Muscle of arm (tissue), 12 donors: Measurements from ENCODE around the gene HK3. TPM values are rescaled to one million over a fixed set of nuclear protein-coding genes. Genes with fewer than 3 reads are reported as not detected.

Experiments
- DNase-seq: peaks from one replicate; pipeline ENCODE4 v3.0.0-alpha.2; 2013
- polyA plus RNA-seq, 12 donors: library from polyadenylated mRNA; unstranded; fragments of 120-200 nt; gene quantifications; one replicate each; pipeline ENCODE4 v1.2.1, GENCODE V29; 2013; ENCODE audit not compliant: insufficient read length in 12 of 12

HK3 gene
- polyA plus RNA-seq, 12 donors: 0.24 to 3.9 (median 1.2) TPM; not detected in 2

DNA sequence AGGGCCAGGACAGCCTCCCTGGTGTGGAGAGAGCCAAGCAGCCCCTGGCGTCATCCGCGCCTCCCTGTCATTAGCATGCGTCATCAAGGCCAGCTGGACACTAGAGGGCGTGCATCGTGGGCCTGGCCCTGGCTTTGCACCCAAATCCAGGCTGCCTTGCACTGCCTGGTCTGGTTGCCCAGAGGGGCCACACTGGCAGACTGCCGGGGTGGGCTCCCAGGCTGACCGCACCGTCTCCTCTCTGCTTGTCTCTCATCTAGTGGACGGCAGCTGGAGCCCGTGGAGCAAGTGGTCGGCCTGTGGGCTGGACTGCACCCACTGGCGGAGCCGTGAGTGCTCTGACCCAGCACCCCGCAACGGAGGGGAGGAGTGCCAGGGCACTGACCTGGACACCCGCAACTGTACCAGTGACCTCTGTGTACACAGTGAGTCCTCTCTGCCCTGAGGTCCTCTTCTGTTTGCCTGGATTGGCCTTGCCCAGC is 29.0 kb downstream of the HK3 start:
- no peak for DNase-seq

DNA sequence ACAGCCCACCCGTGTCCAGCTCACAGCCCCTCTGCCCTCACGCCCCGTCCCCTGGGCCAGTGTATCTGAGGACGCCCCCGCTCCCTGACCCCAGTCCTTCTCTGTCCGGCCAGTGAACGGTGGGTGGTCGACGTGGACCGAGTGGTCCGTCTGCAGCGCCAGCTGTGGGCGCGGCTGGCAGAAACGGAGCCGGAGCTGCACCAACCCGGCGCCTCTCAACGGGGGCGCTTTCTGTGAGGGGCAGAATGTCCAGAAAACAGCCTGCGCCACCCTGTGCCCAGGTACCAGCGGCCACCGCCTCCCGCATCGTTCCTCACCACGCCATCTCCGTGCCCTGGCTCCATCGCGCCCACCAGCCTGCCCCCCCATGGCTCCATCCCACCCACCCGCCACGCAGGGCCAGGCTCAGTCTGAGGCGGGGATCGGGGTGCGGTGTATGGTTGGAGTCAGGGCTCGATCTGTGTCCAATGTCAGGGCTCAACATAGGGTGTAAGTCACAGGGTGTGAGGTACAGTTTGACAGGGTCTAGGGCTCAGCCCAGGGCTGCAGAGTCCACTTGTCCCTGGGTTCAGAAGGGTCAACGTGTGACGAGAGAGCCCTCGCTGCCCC is 29.5 kb downstream of the HK3 start:
- no peak for DNase-seq

DNA sequence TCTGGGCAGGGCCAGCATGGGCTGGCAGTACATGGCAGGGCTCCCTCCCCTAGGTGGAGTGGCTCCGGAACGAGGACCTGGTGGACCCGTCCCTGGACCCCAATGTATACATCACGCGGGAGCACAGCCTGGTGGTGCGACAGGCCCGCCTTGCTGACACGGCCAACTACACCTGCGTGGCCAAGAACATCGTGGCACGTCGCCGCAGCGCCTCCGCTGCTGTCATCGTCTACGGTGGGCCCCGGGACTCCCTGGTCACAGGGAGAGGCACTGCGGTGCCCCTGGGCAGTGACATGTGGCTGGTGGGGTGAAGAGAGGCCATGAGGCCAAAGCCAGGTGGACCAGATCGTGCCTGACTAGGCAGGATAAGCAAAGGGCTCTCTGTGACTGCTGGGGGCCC is 30.4 kb downstream of the HK3 start:
- no peak for DNase-seq

DNA sequence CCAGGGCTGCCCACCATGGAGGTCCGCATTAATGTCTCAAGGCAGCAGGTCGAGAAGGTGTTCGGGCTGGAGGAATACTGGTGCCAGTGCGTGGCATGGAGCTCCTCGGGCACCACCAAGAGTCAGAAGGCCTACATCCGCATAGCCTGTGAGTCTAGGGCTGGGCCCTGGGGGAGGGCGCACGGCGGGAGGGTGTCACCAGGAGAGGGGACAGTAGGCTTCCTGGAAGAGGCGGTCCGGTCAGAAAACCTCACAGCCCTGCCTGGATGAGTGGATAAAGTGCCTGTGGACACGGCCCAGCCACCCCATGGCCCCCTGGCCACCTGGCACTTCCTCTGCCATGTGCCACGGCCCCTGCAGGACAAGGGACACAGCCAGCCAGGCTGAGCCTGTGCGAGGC is 31.0 kb downstream of the HK3 start:
- no peak for DNase-seq

DNA sequence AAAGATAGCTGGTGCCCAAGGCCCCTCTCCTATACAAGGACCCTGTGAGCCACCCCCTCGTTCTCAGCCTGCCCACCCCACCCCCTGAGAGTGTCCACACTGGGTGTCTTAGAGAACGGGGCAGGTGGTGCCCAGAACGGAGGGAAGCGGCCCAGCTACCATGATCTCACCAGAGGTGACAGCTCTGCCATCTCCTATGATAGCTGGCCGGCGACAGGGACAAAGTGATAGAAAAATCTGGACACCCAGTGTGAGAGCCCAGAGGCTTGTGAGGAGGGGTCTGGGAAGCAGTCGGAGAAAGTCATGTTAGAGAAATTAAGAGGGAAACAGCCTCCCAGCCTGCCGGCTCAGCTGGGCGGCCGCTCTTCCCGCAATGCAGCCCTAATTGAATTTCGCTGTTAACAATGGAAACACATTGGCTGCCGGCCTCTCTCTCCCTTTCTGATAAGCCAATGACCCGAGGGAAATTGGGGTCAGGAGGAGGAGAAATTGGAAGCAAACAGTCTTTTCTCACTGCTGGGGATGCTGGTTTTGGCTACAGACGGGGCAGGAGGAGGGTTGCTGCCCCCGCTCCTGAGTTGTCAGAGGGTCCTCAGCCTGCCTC is 32.3 kb downstream of the HK3 start:
- no peak for DNase-seq

DNA sequence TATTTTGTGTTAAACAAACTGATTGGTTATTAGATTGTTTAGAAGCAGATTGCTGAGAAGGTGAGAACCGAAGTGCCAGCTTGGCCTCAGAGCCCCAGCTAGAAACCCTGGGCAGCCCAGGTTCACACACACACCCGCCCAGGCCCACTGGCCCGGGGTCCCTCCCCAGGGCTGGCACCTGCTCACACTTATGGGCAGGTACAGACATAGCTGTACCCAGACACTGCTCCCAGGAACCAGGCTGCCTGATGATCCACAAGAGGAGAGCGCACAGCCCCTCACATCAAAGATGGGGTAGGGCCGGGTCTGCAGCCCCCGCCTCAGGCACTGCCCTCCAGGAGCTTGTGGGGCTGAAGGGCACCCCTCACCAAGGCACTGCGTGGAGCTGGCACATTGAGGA is 33.2 kb downstream of the HK3 start:
- DNase-seq: no peak

DNA sequence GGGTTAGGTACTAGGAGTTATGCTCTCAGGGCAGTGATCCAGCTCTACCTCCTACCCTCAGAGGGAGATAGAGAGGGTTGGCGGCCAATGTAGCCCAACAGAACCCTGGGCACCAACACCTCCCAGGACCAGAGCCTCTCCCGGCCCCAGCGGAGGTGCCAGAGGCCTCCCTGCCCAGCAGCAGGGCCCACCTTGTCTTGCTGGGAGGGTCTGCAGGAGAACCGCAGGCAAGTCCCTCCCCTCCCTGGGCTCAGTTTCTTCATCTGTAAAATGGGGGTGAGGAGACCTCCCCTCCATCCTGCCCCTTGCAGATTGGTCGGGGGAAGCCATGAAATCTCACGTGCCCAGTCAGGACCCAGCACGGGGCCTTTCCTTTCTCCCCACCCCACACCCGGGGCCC is 34.4 kb downstream of the HK3 start:
- no peak for DNase-seq

DNA sequence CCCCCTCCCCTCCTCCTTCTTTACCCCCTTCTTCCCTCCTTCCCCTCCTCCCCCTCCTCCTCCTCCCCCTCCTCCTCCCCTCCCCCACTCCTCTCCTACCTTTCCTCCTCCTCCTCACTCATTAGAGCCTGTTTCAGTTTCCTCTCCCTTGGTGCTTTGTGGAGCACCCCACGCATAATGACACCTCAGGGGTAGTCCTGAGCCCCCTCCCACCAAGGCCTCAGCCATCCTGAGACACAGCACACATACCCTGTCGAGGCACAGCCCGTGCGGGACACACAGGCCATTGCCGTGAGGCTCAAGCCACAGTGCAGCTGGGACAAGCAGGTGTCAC is 35.4 kb downstream of the HK3 start:
- no peak for DNase-seq

DNA sequence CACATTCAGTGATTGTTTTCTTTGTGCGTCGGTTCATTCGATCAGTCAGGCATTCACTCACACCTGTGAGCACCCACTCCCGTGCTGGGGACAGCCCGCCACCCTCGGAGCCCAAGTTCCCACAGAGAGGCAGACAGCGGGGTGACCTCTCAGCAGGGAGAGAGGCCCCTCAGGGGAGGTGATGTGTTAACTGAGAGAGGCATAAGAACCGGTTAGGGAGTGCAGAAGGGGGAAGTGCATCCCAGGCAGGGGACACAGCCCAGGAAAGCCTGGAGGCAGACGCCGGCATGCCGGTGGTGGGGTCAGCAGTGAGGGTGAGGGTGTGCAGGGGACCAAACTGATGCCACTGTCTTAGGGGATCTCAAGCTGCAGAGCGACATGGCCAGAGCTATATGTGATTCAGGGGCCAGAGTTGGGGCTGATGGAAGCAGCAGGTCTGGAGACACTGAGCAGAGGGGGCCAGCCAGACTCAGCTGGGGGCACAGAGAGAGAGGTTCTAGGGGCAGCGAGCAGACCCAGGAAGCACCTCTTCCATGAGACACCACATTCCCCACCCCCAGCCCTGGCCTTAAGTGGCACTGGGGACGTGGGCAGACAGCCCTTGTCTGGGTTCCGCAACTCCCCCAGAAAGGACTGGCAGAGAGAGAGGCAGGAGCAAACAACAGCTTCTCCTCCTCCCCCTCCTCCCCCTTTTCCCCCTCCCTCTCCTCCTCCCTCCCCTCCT is 35.9 kb downstream of the HK3 start:
- no peak for DNase-seq

DNA sequence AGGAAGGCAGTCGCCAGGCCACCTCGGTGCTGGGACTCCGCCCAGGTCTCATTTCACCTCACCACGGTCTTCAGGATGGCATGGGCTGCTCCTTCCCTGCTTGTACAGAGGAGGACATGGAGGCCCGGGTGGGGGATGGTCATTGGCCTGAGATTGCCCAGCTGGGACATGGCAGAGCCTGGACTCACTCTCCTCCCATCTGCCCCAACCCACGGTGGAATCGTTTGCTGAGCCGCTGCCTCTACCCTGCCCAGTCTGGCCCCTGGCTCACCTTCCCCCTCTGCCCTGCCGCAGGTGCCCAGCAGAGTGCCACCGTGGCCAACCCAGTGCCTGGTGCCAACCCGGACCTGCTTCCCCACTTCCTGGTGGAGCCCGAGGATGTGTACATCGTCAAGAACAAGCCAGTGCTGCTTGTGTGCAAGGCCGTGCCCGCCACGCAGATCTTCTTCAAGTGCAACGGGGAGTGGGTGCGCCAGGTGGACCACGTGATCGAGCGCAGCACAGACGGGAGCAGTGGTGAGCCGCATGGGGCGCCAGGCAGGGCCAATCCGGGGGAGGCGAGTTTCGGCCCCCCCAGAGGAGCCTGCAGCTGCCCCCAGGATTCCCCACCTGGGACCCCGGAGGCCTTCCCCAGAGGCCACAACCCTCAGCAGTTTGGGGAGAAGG is 36.7 kb downstream of the HK3 start:
- DNase-seq: no peak

DNA sequence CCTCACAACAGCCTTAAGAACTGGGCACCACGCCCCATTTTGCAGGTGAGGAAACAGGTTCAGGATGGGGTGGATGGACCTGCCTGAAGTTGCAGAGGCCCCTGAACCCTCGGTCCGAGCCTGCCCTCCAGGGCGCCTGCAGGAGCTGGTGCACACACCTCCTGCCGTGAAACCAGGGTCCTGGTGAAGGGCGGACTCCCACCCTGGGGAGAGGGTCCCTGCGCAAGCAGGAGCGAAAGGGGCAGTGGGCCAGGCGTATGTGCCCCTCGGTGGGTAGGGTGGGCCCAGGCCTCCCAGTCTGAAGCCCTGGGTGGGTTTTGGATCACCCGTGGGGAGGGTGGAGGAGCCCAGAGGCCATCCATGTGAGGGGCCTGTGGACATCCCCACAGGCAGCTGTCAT is 37.9 kb downstream of the HK3 start:
- DNase-seq: no peak

DNA sequence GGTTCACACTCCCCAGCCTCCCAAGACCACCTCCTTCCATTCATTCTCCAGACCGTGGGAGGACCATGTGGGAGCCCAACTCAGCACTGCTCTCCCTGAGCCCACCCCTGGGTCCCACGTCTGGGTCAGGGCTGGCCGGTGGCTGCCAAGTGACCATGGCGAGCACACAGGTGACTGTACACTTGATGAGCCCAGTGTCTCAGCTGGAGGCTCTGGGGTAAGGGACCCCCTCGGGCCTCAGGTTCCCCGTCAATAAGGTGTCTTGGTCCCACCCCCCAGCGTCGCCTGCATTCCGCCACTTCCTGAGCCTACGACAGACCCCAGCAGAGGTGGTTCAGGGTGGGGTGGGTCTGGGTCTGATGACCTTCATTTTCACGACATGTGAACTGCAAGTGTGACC is 38.8 kb downstream of the HK3 start:
- no peak for DNase-seq

DNA sequence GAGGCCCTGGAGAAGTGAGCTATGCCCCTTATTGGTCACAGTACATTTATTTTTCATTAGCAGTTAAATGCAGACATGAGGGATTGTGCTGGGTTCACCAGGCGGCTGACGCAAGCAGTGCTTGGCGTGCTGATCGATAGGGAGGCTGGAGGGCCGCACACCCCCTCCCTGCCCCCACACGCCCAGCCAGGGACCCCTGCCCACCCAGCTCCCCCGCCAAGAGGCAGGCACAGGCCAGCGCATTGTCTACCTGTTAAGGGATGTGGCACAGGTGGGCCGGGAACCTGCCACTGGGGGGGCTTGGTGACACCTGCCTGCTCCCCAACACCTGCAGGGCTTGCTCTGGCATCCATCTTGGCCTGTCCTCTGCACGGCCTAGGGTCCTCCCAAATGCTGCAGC is 39.2 kb downstream of the HK3 start:
- DNase-seq: no peak

DNA sequence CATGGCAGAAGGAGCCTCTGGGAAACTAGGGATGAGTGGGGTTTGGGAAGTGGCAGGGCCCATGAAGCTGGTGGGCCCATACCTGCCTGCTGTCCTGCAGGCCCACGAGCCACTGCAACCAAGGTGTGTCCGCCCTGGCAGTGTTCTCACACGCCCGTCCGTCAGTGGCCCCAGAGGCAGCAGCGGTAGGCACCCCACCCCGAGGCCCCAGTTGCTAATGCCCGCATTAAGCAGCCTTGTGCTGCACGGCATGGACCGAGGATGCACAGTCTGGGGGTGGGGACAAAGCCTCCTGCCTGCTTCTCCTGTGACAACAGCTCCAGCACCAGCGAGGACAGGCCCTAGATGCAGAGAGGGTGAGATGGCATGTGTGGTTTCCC is 41.3 kb downstream of the HK3 start:
- no peak for DNase-seq

DNA sequence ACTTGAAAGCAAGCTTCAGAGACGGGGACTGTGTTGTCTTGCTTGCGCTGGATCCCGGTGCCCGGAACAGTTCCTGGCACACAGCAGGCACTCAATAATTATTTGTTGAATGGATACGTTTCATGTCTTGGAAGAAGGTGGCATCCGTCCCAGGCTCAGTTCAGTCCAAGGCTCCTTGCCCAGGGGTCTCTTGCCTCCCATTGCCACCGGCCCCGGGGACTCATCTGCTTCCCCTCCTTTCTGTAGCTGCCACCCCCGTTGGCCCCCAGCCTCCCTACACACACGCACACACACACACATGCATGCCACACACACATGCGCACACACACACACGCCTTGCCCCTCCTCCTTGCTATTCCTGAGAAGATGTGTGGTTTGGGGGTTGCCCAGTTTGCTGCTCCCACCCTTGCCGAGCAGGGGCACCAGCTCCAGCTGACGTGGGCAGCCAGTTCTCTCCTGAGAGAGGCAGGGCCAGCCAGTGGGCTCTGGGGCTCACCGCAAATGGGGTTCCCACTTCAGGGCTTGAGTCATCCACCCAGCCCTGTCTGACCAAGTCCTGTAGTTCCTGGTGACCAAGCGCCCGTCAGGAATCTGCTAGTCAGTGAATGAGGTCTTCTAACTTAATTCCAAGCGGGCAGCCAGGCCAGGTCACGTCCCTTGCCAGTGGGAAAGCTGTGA is 41.8 kb downstream of the HK3 start:
- no peak for DNase-seq

DNA sequence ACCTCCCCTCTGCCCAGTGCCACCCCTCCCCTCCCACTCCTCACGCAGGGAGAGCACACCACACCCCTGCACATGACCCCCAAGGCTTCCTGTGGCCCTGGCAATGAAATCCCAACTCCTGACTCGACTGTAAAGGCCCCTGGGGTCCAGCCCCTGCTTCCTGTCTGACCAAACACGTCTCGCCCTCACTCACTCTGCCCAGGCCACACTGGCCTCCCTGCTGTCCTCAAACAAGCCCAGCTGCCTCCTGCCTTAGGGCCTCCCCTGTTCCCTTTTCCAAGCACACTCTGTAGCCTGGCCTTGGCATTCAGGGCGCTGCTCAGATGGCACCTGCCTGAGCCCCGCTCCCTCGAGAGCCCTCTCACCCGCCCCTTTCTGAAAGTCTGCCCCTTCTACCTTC is 42.4 kb downstream of the HK3 start:
- DNase-seq: no peak

DNA sequence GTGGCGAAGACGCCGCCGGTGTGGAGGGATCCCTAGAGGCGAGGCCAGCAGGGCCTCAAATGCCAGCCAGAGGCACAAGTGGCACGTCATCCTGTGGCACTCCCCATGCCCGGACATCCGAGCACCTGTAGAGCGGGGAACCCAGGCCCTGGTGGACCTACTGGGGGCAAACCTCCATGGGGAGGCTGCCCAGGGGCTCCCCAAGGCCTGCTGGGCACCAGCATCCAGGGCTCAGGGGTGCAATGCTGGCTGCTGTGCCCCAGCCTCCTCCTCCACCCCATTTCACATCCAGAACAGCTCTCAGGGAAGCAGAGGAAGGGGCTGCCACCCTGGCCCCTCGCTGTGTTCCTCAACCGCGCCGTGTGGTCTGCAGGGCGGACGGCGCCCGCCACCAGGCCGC is 43.5 kb downstream of the HK3 start:
- DNase-seq: no peak

DNA sequence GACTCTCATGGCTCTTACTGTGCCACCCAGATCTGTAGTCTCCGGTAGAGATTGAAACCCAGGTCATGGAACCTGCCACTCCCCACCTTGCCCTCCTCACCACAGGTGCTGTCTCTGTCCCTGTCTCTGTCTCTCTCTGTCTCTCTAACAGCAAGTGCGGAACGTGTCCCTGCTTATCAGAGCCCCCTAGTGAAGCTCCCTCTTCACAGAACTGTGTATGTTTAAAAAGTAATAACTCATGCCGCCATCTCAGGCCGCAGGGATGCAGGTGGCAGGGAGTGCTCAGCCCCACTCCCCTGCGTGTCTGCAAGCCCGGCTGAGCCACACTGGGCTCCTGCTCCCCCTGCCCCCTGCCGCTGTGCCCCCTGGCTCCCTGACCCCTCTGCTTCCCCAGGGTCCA is 45.0 kb downstream of the HK3 start:
- no peak for DNase-seq

DNA sequence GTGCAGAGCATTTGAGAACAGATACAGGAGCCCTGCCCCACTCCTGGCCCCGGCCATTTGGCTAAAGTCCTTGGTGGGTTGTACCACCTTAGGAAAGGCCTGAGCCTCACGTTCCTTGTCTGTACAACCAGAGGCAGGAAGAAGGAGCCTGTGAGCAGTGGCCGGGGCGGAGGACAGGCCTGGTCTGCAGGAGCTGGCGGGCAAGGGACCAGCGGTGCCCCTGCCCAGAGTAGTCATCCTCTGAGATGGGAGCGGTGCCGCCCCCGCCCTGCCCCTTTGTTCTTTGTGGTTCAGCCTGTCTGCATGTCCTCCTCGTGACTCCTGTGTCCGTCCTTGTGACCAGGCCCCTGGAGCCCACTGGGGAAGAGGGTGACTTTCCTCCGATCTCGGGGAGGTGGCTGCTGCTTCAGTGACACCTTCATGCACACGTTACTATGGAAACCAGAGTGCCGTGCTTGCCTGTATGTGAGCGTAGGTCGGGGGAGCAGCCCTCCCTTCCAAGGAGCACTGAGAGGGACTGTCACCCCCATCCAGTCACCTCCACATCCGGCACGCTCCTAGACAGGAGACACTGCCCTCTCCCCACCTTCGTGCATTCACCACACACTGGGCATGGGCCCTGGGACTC is 45.9 kb downstream of the HK3 start:
- DNase-seq: no peak

DNA sequence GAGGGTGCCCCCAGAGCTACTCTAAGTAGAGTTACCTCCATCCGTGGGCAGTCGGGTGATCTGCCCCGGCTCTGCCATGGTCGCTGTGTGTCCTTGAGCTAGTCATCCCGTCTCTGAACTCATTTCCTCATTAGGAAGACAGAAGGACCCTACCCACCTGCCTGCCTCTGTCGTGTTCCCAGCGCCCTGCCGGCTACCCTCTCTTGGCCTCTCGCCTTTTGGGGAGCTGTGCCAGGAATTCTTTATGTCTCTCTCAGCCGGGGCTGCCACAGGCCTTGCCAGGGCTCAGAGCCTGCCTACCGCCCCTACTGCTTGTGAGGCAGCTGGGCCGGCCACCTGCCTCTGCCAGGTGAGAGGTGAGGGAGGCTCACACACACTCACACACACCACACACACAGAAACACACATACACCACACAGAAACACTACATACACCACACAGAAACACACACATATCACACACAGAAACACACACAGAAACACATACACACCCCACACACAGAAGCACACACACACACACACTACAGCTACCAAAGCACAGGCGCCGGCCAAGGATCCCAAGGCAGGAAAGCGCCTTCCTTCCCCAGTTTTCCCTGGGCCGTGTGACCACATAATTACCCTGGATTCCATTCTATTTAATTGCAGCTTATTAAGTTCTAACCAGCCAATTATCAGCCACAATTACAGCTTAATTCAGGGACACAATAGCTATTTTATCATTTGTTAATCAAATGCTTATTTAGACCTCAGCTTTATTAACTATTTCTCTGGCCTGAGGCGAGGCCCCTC is 47.1 kb downstream of the HK3 start:
- no peak for DNase-seq

DNA sequence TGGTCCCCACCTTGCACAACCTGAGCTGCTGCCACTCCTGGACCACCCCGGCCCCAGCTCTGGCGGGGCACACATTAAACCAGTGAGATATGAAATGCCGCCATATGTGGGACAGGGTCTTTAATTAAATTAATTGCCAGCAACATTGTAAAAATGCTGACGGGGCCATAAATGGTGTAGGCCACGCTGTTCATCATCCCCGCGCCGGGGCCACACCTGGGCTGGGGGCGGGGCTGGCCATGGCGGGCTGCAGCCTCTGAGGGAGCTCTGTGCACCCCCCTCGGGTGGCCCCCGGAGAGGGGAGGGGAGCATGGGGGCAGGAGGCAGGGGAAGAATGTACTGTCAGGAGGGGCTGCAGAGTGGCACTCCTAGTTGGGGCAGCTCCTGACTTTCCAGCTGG is 47.8 kb downstream of the HK3 start:
- DNase-seq: no peak
